Bronchial epithelial cell (primary cell): ENCODE data around the gene TLR2. TPM values are rescaled to one million over a fixed set of nuclear protein-coding genes. Genes with fewer than 3 reads are reported as not detected.
A peak's percentile ranks its signal among the peaks of the same experiment; 100 is the strongest.

Experiments
- DNase-seq: peaks from one replicate; pipeline ENCODE4 v3.0.0-alpha.2; 2010; ENCODE audit warnings: low read depth
- FAIRE-seq: peaks from 2 replicates; lab custom pipeline; 2011; peaks lifted over from hg19 to GRCh38; lab: Jason Lieb, UNC
- H3K27me3 ChIP-seq: 2 replicates; pipeline ENCODE4 v1.5.1; 2011; ENCODE audit warnings: low read length; ENCODE audit not compliant: control insufficient read depth, insufficient read depth
- H3K36me3 ChIP-seq: 2 replicates; pipeline ENCODE4 v1.5.1; 2011; ENCODE audit warnings: low read length; ENCODE audit not compliant: control insufficient read depth, insufficient read depth
- H3K4me3 ChIP-seq: 2 replicates; pipeline ENCODE4 v1.5.1; 2011; ENCODE audit warnings: mild to moderate bottlenecking, low read depth, low read length, control low read depth
- total RNA-seq: library from RNA; depleted of rRNA; stranded (reverse); fragments of >200 nt; gene quantifications from 2 replicates; pipeline ENCODE4 v1.2.1, GENCODE V29; 2014
- TF ChIP-seq, protein P1 (sequence below): IDR thresholded peaks from 2 replicates; pipeline ENCODE4 v1.5.1; 2011; ENCODE audit warnings: mild to moderate bottlenecking, moderate library complexity, low read length, control low read depth, inconsistent platforms; ENCODE audit not compliant: insufficient read depth, severe bottlenecking

TLR2 gene
- total RNA-seq, 1 donor from 2014 or later = 2.6 TPM

DNA sequence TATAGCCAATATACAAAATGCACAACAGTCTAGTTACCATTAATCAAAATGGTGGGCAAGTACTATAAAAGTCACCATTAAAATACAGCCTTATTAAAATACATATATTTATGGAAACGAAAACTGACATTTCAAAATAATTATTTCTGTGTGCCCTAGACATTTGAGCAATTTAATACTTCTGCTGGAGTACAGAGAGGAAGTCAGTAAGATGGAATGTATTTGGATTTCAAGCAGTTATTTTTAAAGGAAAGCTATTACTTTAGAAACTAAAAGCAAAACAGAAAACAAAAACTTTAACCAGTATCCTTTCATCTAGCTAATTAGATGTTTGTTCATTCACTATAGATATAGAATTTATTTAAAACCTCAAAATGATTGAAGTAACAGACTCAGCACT lies 37.8 kb upstream of the TLR2 start:
- H3K36me3 ChIP-seq = no peaks in the 10 kb centered on the region
- FAIRE-seq (no peak), DNase-seq (no peak)
- H3K4me3 ChIP-seq = no peak overlapping the region
- TF ChIP-seq, protein P1, sequence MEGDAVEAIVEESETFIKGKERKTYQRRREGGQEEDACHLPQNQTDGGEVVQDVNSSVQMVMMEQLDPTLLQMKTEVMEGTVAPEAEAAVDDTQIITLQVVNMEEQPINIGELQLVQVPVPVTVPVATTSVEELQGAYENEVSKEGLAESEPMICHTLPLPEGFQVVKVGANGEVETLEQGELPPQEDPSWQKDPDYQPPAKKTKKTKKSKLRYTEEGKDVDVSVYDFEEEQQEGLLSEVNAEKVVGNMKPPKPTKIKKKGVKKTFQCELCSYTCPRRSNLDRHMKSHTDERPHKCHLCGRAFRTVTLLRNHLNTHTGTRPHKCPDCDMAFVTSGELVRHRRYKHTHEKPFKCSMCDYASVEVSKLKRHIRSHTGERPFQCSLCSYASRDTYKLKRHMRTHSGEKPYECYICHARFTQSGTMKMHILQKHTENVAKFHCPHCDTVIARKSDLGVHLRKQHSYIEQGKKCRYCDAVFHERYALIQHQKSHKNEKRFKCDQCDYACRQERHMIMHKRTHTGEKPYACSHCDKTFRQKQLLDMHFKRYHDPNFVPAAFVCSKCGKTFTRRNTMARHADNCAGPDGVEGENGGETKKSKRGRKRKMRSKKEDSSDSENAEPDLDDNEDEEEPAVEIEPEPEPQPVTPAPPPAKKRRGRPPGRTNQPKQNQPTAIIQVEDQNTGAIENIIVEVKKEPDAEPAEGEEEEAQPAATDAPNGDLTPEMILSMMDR = no peak
- no peaks in the 10 kb centered on the region for H3K27me3 ChIP-seq

DNA sequence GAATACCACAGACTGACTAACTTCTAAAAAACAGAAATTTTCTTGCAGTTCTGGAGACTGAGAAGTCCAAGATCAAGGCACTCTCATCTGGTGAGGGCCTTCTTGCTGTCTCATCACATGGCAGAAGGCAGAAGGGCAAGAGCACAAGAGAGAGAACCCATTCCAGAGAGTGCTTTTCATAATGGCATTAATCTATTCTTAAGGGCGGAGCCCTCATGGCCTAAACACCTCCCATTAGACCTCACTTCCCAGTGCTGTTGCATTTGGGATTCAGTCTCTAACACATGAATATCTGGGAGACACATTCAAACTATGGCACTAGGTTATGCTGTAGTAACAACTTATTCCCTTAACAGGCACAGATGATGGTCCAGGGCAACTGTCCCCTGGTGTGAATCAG lies 37.1 kb upstream of the TLR2 start:
- DNase-seq (no peak), FAIRE-seq (no peak)
- H3K27me3 ChIP-seq = no peaks in the 10 kb centered on the region
- H3K36me3 ChIP-seq = no peaks in the 10 kb centered on the region
- H3K4me3 ChIP-seq = no peak overlapping the region
- TF ChIP-seq, protein P1 = no peak

DNA sequence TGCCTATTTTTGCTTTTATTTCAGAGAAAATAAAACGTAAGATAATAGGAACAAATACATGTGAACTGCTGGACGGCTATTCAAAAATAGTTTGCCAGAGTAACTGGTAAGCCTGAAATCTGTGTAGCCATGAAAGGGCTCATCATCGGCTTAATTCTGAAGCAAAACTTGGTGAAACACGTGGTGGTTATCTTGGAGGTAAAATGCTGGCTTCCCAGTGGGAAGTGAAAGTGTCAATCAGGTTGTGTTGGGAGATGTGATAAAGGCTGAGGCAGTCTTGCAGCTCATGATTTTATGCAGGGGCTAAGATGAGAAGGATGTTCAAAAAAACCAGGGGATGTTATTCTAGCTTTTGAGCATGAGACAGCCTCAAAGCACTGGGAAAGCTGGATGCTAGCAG lies 36.1 kb upstream of the TLR2 start:
- FAIRE-seq (no peak), DNase-seq (no peak)
- H3K4me3 ChIP-seq = no peak overlapping the region
- H3K36me3 ChIP-seq = no peaks in the 10 kb centered on the region
- TF ChIP-seq, protein P1 = no peak
- no peaks in the 10 kb centered on the region for H3K27me3 ChIP-seq

DNA sequence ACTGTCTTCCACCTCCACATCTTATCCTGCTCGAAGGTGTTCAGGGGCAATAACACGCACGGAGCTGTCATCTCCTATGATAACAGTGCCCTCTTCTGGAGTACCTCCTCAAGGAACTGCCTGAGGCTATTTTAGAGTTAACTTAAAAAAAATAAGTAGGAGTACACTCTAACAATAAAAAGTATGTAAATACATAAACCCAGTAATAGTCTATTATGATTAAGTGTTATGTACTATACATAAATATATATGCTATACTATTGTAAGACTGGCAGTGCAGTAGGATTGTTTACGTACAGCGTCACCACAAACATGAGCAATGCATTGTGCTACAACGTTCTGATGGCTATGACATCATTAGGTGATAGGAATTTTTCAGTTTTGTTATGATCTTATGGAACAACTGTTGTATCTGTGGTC lies 34.5 kb upstream of the TLR2 start:
- no peaks in the 10 kb centered on the region for H3K27me3 ChIP-seq
- TF ChIP-seq, protein P1 = peak; percentile 31
- no peak overlapping the region for H3K4me3 ChIP-seq
- DNase-seq (peak; percentile 61), FAIRE-seq (no peak)
- H3K36me3 ChIP-seq = no peaks in the 10 kb centered on the region

DNA sequence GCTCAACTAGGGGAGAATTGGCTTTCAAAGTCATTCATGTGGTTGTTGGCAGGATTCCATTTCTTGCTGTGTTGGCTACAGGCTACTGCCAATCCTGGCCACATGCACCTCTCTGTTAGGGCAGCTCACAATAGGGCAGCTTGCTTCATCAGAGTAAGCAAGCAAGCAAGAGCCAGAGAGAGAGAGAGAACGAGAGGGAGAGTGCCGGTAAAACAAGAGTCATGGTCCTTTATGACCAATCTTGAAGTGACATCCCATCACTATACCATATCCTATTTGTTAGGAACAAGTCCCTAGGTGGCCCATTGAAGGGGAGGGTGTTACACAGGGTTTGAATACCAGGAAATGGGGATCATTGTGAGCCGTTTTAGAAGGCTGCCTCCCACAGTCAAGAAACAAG lies 33.0 kb upstream of the TLR2 start:
- no peak for FAIRE-seq
- peak; percentile 13 for DNase-seq
- Histone ChIP-seq H3K36me3 (no peaks in the 10 kb centered on the region), H3K4me3 (no peak overlapping the region), H3K27me3 (no peaks in the 10 kb centered on the region)
- TF ChIP-seq, protein P1 = no peak

DNA sequence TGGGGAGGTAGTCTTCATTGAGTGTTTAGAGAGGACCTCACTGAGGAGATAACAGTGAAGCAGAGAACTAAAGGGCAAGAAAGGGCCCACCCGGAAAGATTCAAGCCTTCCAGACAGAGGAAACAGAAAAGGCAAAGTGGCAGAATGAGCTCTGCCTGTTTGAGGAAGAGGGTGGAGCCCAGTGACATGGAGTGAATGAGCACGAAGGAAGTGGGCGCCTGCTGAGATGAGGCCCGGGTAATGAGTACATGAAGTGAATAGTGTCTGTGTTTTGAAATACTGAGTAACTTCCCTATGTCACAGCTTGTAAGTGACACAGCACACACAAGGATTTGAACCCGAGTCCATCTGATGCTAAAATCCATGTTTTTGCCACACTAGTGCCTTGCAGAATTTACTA lies 32.5 kb upstream of the TLR2 start:
- FAIRE-seq = no peak
- TF ChIP-seq, protein P1 = no peak
- H3K4me3 ChIP-seq = no peak overlapping the region
- H3K36me3 ChIP-seq = no peaks in the 10 kb centered on the region
- DNase-seq = peak; percentile 60
- H3K27me3 ChIP-seq = no peaks in the 10 kb centered on the region
